A549 (cell line): Measurements from ENCODE around the gene UST. TPM values are rescaled to one million over a fixed set of nuclear protein-coding genes. Genes with fewer than 3 reads are reported as not detected.

ENCODE experiments used
- ATAC-seq, 2 experiments: fragments of 200-7000 bp in 1 of 2; fragments of >200 bp in 1 of 2; cut with Nextera tagmentation in 1 of 2; cut with Tn5 transposase in 1 of 2; 3 replicates each; pipeline versions ENCODE4 v1.8.0 to v1.9.1; 2018 to 2020; ENCODE audit warnings: mild to moderate bottlenecking in 1 of 2, moderate library complexity in 1 of 2
- CTCF ChIA-PET: fragments of 300-600 bp; sonication (Branson Sonifier 250); formaldehyde crosslinking; extraction: SDS; loops from one replicate; lab custom pipeline; 2021; ENCODE audit warnings: antibody characterized with exemption, inconsistent platforms; lab: Yijun Ruan, JAX
- POLR2A ChIA-PET: fragments of 350-600 bp; formaldehyde crosslinking; extraction: SDS; loops from one replicate; lab custom pipeline; 2021; ENCODE audit warnings: antibody characterized with exemption, inconsistent platforms; lab: Yijun Ruan, JAX
- DNase-seq, 2 experiments: peaks; one replicate each; pipeline versions ENCODE4 v3.0.0 to v3.0.0-alpha.2; 2011 to 2016; ENCODE audit warnings: low read depth in 1 of 2, low spot score in 1 of 2
- FAIRE-seq: peaks from 2 replicates; lab custom pipeline; 2011; peaks lifted over from hg19 to GRCh38; lab: Jason Lieb, UNC
- H3K27ac ChIP-seq, 2 experiments: fragments of >200 bp; sonication (Bioruptor Twin); formaldehyde crosslinking; 3 replicates each; pipeline ENCODE4 v1.5.1; 2016 to 2017
- H3K4me1 ChIP-seq: fragments of >200 bp; sonication (Bioruptor Twin); formaldehyde crosslinking; 3 replicates; pipeline ENCODE4 v1.6.1; 2016
- H3K4me2 ChIP-seq: fragments of >200 bp; sonication (Bioruptor Twin); formaldehyde crosslinking; 3 replicates; pipeline ENCODE4 v1.6.1; 2016
- H3K4me3 ChIP-seq: fragments of >200 bp; sonication (Bioruptor Twin); formaldehyde crosslinking; 3 replicates; pipeline ENCODE4 v1.5.1; 2016
- H3K9me3 ChIP-seq: fragments of >200 bp; sonication (Bioruptor Twin); formaldehyde crosslinking; 3 replicates; pipeline ENCODE4 v1.6.1; 2016
- CBX2 ChIP-seq: fragments of 200-600 bp; sonication (generic); IDR thresholded peaks from 2 replicates; pipeline ENCODE4 v1.6.1; 2016; ENCODE audit warnings: low read depth, mild to moderate bottlenecking, borderline replicate concordance
- CBX8 ChIP-seq: fragments of 200-600 bp; sonication (generic); IDR thresholded peaks from 2 replicates; pipeline ENCODE4 v1.6.1; 2016
- CHD2 ChIP-seq: fragments of 150-350 bp; IDR thresholded peaks from 2 replicates; pipeline ENCODE4 v1.6.1; 2014; ENCODE audit warnings: low read length; ENCODE audit not compliant: partially characterized antibody
- CHD4 ChIP-seq: fragments of 200-600 bp; sonication (generic); IDR thresholded peaks from 2 replicates; pipeline ENCODE4 v1.6.1; 2016; ENCODE audit warnings: antibody characterized with exemption, mild to moderate bottlenecking, borderline replicate concordance
- E2F6 ChIP-seq: IDR thresholded peaks from 2 replicates; pipeline ENCODE4 v1.6.1; 2012; ENCODE audit warnings: low read depth, borderline replicate concordance
- ELK1 ChIP-seq: fragments of 150-350 bp; IDR thresholded peaks from 2 replicates; pipeline ENCODE4 v1.6.1; 2014; ENCODE audit warnings: low read depth, mild to moderate bottlenecking, low read length
- EP300 ChIP-seq, 2 experiments: fragments of >200 bp; sonication (Bioruptor Twin); formaldehyde crosslinking; IDR thresholded peaks; 2 replicates in 1 of 2; 3 replicates in 1 of 2; pipeline ENCODE4 v1.6.1; 2016 to 2017
- FOSL2 ChIP-seq, 2 experiments: fragments of 450-650 bp in 1 of 2; fragments of >200 bp in 1 of 2; sonication (Bioruptor Twin) in 1 of 2; formaldehyde crosslinking; IDR thresholded peaks; 2 replicates each; pipeline versions ENCODE4 v1.5.0 to v1.6.1; 2016 to 2020; ENCODE audit warnings: mild to moderate bottlenecking in 1 of 2, moderate library complexity in 1 of 2
- FOXS1 ChIP-seq: fragments of 250-450 bp; sonication (Bioruptor Pico); IDR thresholded peaks from 2 replicates; pipeline ENCODE4 v1.5.0; 2020; ENCODE audit warnings: mild to moderate bottlenecking, moderate library complexity
- HDAC2 ChIP-seq: fragments of 200-600 bp; sonication (generic); IDR thresholded peaks from 2 replicates; pipeline ENCODE4 v1.6.1; 2016
- HES2 ChIP-seq: fragments of >200 bp; sonication (Bioruptor Twin); formaldehyde crosslinking; IDR thresholded peaks from 2 replicates; pipeline ENCODE4 v1.6.1; 2016
- HOXA7 ChIP-seq: fragments of 250-450 bp; sonication (Bioruptor Pico); IDR thresholded peaks from 2 replicates; pipeline ENCODE4 v1.5.0; 2020; ENCODE audit warnings: mild to moderate bottlenecking, moderate library complexity
- JUN ChIP-seq, 2 experiments: fragments of >200 bp; sonication (Bioruptor Twin); formaldehyde crosslinking; IDR thresholded peaks; 2 replicates in 1 of 2; 3 replicates in 1 of 2; pipeline ENCODE4 v1.6.1; 2016 to 2017
- KDM5A ChIP-seq: fragments of 200-600 bp; sonication (generic); IDR thresholded peaks from 2 replicates; pipeline ENCODE4 v1.6.1; 2016; ENCODE audit warnings: antibody characterized with exemption, mild to moderate bottlenecking
- MAZ ChIP-seq: fragments of 150-350 bp; IDR thresholded peaks from 2 replicates; pipeline ENCODE4 v1.6.1; 2014; ENCODE audit warnings: antibody characterized with exemption, low read depth, low read length, borderline replicate concordance
- MYC ChIP-seq: IDR thresholded peaks from 2 replicates; pipeline ENCODE4 v1.6.1; 2012; ENCODE audit warnings: mild to moderate bottlenecking, inconsistent platforms, low read length, improper control_type of control experiment, borderline replicate concordance
- NFE2L2 ChIP-seq: fragments of 150-350 bp; conservative IDR thresholded peaks from 2 replicates; pipeline ENCODE4 v1.6.1; 2014; ENCODE audit warnings: low read length
- NPAS2 ChIP-seq: fragments of 250-450 bp; sonication (Bioruptor Pico); IDR thresholded peaks from 2 replicates; pipeline ENCODE4 v1.8.0; 2022; ENCODE audit warnings: mild to moderate bottlenecking, moderate library complexity, borderline replicate concordance
- PBX3 ChIP-seq: IDR thresholded peaks from 2 replicates; pipeline ENCODE4 v1.6.1; 2012
- POLR2AphosphoS2 ChIP-seq: conservative IDR thresholded peaks from 2 replicates; pipeline ENCODE4 v1.6.1; 2012; ENCODE audit warnings: low read length, improper control_type of control experiment, inconsistent platforms
- RARB ChIP-seq: fragments of 250-450 bp; sonication (Bioruptor Pico); IDR thresholded peaks from 2 replicates; pipeline ENCODE4 v1.8.0; 2021; ENCODE audit warnings: mild to moderate bottlenecking, moderate library complexity
- REST ChIP-seq: fragments of 200-600 bp; sonication (generic); IDR thresholded peaks from 2 replicates; pipeline ENCODE4 v1.6.1; 2016; ENCODE audit warnings: antibody characterized with exemption, mild to moderate bottlenecking, moderate library complexity
- RFX5 ChIP-seq: fragments of 450-650 bp; IDR thresholded peaks from 2 replicates; pipeline ENCODE4 v1.7.1; 2014; ENCODE audit warnings: antibody characterized with exemption, mild to moderate bottlenecking, moderate library complexity
- SREBF2 ChIP-seq: fragments of 450-650 bp; IDR thresholded peaks from 2 replicates; pipeline ENCODE4 v1.6.1; 2014; ENCODE audit warnings: mild to moderate bottlenecking, moderate library complexity
- TP53 ChIP-seq: fragments of 250-450 bp; sonication (Bioruptor Pico); IDR thresholded peaks from 2 replicates; pipeline ENCODE4 v1.5.0; 2021; ENCODE audit warnings: mild to moderate bottlenecking, moderate library complexity
- USF2 ChIP-seq: fragments of 450-650 bp; IDR thresholded peaks from 2 replicates; pipeline ENCODE4 v1.6.1; 2014; ENCODE audit warnings: antibody characterized with exemption
- ZC3H11A ChIP-seq: fragments of 450-650 bp; IDR thresholded peaks from 2 replicates; pipeline ENCODE4 v1.6.1; 2014; ENCODE audit warnings: antibody characterized with exemption, mild to moderate bottlenecking
- ZFP36 ChIP-seq: fragments of 450-650 bp; IDR thresholded peaks from 2 replicates; pipeline ENCODE4 v1.6.1; 2014; ENCODE audit warnings: borderline replicate concordance; ENCODE audit not compliant: partially characterized antibody
- WGBS: methylation state at CpG from one replicate; pipeline ENCODE4 v1.1.6; 2017; ENCODE audit errors: missing lambda C conversion rate; 5-methylcytosine and 5-hydroxymethylcytosine counted together
- polyA plus RNA-seq, 4 experiments: library from polyadenylated mRNA; depleted of rRNA in 3 of 4; stranded (reverse); fragments of >200 nt; fragmentation: RNase III in 1 of 4; extraction: RNeasy Plus Mini Kit Qiagen cat#74134 plus additional on column Dnase treatment in 1 of 4; gene quantifications; 2 replicates in 3 of 4; 3 replicates in 1 of 4; pipeline ENCODE4 v1.2.3, GENCODE V29; 2011 to 2017

UST gene
- polyA plus RNA-seq, 2 of the 4 experiments (the other 2 are of a cell fraction) = 0.54 to 1.7 TPM

- no peak overlapping the region for H3K27ac ChIP-seq
- no peak for TF ChIP-seq RARB
- TF ChIP-seq NFE2L2 = no peak
- no peak for TF ChIP-seq MAZ
- TF ChIP-seq FOXS1 (CRISPR knock-in tag) = no peak
- TF ChIP-seq HOXA7 (CRISPR knock-in tag) = no peak
- TF ChIP-seq HES2 = no peak
- TF ChIP-seq, all 56 proteins: peak for 0
- no peak for ATAC-seq
- no peak overlapping the region for H3K4me3 ChIP-seq
- no peaks in the 10 kb centered on the region for H3K4me1 ChIP-seq
- H3K9me3 ChIP-seq = no peaks in the 10 kb centered on the region
- ChIA-PET POLR2A (no interaction called here), CTCF (no interaction called here)
- no peak for DNase-seq
- FAIRE-seq = no peak
- 52% methylated on average over 2 of the region's 2 CpGs for WGBS
- no peak overlapping the region for H3K4me2 ChIP-seq
Observed at GRCh38 chr6:148983966-148984365, 237.1 kb downstream of the UST start.

- ChIA-PET CTCF (interaction anchor here (1.0 kb wide), 1 partner anchor 447 kb away, joined by 3 read pairs; no protein-coding TSS in a partner anchor), POLR2A (no interaction called here)
- Histone ChIP-seq H3K27ac (no peak overlapping the region), H3K4me2 (no peak overlapping the region), H3K4me3 (no peak overlapping the region), H3K4me1 (no peaks in the 10 kb centered on the region), H3K9me3 (no peaks in the 10 kb centered on the region)
- no peak for FAIRE-seq
- TF ChIP-seq RFX5 (no peak), ZFP36 (no peak), KDM5A (no peak), E2F6 (no peak), ZC3H11A (no peak), ELK1 (no peak), CBX2 (no peak)
- no peak for DNase-seq
- no peak for ATAC-seq
- 36% methylated on average over 2 of the region's 4 CpGs for WGBS
Observed at GRCh38 chr6:148984531-148985056, 237.8 kb downstream of the UST start.

- 76% methylated on average over 4 of the region's 4 CpGs for whole genome bisulfite sequencing
- POLR2A ChIA-PET = no interaction called here
Observed at GRCh38 chr6:148985499-148985898, 238.7 kb downstream of the UST start.

More at GRCh38 chr6:148985499-148985898, 238.7 kb downstream of the UST start:
- TF ChIP-seq ZFP36 (no peak), MYC (no peak), HDAC2 (no peak), NPAS2 (CRISPR knock-in tag) (no peak), ZC3H11A (no peak), TP53 (CRISPR knock-in tag) (no peak), CHD4 (no peak), CHD2 (no peak), EP300 (IDR thresholded peaks at IDR 0.05) (no peak), USF2 (no peak), REST (no peak), PBX3 (no peak), POLR2AphosphoS2 (no peak), FOSL2 (IDR thresholded peaks at IDR 0.05) (no peak), FOSL2 (CRISPR knock-in tag; IDR thresholded peaks at IDR 0.05) (no peak), SREBF2 (no peak), JUN (IDR thresholded peaks at IDR 0.05) (no peak), CBX8 (no peak)
- Histone ChIP-seq H3K27ac (no peak overlapping the region), H3K4me3 (no peak overlapping the region), H3K9me3 (no peaks in the 10 kb centered on the region), H3K4me1 (no peaks in the 10 kb centered on the region), H3K4me2 (no peak overlapping the region)
- ATAC-seq (no peak), DNase-seq (no peak), FAIRE-seq (no peak)
- CTCF ChIA-PET = interaction anchor here (1.0 kb wide), 2 partner anchors 426 to 446 kb away, joined by 3 read pairs; no protein-coding TSS in a partner anchor
